GM18873 (cell line): Measurements from ENCODE around the gene MED27.

Experiments
- ATAC-seq: cut with Tn5 transposase; IDR thresholded peaks from one replicate; pipeline ENCODE4 v1.9.1; 2021; ENCODE audit warnings: mild to moderate bottlenecking, moderate library complexity, moderate number of reproducible peaks; ENCODE audit not compliant: unreplicated experiment, low FRiP score

The MED27 gene

DNA sequence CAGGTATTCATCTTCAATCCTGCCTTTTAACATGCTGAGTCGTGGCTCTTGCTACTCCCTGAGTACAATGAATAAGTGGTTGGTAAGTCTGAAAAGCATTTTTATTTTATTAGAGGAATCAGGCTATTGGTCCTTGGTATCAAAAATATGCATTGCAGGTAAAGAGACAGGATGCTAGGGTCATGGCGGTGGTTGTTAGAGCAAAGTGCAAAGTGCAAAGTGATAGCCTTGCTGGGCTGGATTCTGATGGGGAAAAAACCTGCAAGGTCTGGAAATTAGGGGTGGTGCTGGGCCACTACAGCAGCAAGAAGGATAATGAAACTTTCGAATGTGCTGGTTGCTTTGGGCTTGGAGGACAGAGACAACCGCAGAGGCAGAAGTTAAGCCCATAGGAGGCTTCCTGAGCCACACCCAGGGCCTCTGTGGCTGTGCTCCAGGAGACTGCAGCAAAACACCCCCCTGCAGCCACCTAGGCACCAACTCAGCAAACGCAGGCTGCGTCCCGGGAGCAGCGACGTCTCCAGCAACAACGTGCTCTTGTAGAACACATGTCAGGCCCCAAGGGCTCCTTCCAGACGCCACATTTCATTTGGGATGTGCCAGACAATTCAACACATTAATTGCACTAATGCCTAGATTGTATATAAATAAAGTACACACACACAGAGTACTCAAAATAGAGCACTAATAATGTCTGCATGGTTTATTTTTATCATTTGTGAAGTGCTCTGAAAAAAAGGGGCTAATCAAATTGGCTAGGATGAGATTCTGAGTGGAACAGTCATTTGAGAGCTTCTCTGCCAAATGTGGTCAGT, 190.0 kb downstream of the MED27 start:
- no peak for ATAC-seq

DNA sequence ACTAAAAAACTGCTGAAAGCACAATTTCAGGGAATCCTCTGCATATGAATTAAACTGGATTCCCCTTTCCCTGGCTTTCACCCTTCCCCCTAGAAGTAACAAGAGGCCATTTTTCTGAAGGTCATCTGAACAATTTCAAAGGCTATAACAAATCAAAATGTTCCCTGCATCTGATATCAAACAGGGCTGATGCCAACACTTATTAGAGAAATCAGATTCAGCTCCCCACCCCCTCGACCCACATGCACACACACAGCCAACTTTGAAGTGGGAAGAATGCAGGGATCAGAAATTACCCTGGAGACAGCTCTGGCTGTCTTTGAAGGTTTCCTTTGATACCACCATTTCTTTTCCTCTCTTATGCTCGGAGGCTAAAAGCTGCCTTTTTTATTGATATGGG, 190.7 kb downstream of the MED27 start:
- no peak for ATAC-seq

DNA sequence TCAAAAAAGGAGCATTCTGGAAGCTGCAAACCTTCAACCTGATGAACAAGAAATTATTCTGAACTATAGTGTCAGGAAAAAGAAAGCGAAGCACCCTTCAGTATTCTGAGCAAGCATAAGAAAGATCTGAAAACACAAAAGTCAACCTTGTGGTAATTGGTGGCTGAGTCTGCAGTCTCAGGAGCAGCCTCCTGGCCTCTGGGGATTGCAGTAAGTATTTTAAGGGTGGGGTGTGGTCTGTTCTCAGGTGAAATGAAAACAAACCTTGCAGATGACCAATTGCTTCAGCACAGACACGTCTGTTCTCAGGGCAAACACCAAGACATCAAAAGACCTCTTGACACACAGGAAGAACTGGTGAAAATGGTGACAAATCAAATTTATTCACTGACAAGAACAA, 192.0 kb downstream of the MED27 start:
- no peak for ATAC-seq

DNA sequence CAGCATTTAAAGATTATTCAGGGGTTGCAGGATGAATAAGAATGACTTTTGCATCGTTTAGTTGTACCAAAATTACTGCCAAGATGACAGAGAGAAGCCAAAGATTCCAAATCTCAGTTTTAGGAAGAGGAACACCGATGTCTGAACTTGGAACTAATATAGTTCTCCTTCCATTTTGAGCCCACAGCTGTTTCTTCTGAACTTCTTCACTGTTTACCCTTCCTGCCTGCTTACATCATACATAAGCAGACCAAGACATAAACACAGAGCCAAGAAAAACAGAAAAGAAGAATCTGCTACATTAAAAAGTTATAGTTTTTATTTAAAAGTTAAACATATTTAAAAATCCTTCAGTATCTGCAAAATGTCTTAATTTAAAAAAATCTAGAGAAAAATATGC, 192.8 kb downstream of the MED27 start:
- no peak for ATAC-seq

DNA sequence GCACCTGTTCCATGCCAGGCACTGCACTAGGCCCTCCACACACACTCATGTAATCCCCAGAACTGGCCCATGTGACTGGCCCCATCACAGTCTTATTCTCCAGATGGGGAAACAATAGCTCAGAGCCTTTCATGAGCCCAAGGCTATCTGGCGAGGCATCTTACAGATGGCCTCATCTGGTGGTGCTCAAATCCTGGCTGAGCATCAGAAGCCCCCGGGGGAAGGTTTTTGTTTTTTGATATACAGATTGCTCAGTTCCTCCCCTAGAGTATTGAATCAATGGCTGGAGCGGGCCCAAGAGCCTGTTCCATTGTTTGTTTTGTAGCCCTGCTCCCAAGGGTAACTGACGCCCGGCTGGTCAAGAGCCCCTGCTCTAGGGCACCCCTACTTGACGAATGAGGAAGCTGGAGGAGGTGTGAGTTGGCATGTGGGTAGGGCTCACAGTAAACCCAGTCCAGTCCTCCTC, 194.5 kb downstream of the MED27 start:
- no peak for ATAC-seq

DNA sequence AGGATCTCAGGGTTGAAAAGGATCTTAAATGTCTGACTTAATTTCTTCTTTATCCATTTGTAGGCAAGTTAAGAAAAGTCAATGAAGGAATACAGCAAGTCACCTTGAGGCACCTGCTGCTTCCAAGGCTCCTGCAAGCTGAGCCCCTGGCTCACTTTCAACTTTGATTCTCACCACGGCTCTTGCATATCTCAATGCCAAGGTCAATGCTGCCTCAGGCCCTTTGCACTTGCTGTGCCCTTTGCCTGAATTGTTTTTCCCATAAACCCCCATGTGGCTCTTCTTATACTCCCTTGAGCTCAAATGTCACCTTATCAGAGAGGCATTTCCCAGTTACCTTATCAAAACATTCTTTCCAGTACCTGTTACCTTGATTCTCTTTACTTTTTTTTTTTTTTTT, 195.4 kb downstream of the MED27 start:
- no peak for ATAC-seq

DNA sequence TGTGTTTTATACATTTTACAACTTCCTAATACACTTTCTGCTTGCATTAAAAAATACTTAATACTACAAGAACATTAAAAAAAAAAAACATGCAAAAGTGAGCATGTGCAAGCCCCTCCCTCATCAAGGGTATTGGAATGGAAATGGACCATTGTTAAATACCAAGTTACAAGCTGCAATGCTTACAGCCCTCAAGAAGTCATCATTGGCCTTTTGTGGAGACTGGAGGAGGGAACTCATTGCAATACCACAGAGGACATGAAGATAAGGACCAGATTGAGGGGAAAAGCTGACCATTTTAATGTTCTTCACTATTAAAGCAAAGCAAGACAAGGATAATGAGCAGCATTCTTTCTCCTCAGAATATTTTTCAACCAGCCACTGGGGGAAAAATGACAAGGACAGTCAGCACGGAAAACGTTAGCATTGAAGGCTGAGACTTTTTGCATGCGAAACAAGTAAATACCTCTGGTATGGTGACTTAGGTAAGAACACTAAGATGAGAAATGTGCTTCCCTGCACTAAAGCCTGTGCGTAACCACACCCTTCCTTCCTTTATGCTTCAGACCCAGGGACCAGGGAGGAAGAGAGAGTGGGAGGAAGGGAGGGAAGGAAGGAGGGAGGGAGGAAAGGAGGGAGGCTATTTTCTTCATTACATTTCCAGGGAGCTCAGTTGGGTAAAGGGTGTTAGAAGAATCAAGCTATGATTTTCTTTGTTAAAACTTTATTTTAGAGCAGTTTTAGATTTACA, 198.7 kb downstream of the MED27 start:
- ATAC-seq, result no peak

DNA sequence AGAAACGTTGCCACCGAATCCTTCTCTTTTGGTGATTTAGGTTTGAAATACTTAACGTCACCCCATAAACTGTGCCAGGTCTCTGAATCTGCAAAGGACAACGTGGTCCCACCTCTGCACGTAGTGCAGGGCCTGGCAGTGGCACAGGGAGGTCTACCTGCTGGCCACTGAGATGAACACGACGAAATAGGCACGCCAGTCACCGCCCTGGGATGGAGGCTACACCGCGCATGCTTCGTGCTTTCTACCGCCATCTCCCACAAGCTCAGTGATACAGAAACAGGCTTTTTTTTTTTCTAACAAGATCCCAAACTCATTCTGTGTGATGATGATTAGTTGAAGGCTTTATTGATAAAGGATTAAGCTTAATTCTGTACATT, 199.8 kb downstream of the MED27 start:
- no peak for ATAC-seq

DNA sequence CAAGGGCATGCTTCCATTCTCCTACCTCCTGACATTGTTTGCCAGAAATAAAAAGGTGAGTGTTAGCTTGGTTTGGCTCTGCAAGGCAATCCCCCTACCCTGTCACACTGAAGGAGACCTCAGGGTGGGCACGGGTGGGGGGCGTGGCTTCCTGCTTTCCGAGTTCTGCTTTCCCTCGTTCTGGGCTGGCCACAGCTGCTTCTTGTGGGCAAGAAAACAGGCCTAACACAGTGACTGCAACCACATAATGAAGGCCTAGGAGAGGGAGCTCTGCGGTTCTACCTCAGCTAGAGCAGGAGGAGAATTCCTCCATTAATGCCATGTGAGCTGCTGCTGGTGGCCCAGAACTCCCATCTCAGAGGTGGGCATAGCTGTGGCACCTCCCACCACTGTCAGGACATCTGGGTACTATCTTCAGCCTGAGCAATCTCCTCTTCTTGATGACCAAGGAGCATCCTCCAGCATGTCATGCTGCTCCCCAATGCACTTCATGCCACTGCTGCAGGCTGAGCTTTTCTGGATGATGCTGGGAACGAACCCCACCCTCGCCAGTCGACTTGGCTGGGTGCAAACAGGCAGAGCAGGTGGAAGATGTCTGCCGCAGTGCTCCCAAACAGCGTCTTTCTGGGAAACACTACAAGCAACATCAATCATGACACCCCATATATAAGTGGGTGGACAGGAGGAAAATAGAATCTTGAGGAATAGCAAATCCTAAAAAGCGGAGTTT, 200.3 kb downstream of the MED27 start:
- ATAC-seq, result no peak

DNA sequence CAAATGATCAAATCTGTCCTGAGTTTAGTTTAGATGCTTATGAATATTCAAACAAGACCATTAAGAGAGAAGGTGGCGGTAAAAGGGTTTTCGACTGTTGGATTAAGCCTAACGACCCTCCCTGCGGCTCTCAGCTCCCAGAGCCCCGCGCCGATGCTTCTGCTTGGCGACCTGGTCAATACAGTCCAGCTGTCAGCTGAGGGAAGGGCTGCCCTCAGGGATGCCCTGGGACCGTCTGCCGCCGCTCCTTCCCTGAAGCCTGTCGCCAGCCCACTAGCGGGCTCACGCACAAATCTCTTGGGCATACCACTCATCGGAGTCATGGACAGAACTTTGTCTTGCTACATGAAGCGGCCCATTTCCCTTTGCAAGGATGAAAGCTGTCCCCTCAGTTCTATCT, 203.2 kb downstream of the MED27 start:
- ATAC-seq, result no peak

DNA sequence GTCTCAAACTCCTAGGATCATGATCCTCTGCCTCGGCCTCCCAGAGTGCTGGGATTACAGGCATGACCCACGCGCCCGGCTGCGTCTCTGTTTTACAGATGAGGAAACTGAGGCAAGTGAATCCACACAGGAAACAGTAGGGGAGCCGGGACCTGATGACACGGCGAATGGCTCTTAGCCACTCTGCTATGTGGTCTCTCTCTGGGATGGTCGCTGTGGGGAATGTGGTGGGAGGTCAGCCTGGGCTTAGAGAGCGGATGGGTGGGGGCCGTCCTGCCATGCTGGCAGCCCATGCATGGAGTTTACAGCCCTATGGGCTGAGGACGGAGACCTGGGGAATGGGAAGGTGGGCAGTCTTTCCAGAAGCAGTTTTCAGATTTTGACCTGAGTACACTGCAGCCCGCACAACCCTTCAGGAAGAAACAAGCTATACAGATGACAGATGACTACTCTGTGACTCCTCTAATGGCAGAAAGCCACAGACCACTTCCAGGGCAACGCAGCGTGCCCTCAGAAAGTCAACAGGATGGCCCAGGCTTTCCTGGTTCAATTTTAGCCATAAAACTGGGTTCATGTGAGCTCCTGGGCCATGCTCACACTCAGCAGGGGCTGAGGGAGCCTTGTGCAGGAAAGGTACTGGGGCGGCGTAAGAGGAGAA, 203.7 kb downstream of the MED27 start:
- no peak for ATAC-seq

DNA sequence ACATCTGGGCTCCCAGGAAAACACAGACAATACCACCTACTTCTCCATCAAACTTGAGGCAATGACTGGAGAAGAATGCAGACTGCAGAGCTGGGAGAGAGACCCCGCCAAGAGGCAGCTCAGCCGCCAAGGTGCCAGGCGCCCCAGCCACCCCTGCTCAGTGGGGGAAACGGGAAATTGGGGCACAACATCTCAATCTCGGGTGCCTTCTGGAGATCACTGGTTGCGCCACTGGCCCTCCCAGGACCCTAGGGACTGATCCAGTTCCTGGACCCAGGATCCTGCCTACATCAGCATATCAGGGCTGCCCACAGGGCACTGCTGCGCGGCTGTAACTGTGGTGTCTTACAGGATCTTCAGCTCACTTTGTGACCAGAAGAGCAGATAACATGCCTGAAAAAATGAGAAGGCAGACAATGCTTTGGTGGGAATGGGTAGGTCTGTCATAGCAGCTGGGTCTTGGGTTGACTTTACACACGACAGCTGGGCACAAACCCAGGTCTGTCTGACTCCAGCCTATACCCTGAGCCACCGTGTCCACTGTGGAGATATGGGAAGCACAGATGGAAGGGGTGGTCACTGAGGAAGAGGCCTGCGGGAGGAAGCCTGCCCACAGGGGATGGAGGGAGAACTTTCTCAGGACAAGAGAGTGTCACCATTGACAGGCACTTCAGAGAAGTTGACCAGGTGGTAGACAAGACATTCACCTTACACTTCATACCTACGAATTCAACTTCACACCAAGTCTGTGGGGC, 204.6 kb downstream of the MED27 start:
- ATAC-seq, result no peak

DNA sequence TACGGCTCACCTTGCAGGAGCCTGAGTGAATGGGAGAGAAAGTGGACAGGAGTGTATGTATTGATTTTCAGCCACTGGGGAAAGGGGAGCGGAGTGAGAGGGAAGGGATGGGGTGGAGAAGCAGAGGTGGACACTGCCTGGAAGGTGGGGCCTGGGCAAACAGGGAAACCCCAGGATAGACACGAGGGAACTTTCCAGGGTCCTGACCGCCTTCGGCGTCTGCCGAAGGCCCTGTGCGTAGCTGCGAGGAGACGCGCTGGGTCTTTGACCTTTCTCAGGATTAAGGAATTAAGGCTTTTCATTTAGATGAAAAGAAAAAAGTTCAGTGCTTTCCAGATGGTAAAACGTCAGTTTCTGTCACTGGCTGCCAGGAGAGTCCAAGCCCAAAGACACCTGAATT, 205.2 kb downstream of the MED27 start:
- no peak for ATAC-seq

DNA sequence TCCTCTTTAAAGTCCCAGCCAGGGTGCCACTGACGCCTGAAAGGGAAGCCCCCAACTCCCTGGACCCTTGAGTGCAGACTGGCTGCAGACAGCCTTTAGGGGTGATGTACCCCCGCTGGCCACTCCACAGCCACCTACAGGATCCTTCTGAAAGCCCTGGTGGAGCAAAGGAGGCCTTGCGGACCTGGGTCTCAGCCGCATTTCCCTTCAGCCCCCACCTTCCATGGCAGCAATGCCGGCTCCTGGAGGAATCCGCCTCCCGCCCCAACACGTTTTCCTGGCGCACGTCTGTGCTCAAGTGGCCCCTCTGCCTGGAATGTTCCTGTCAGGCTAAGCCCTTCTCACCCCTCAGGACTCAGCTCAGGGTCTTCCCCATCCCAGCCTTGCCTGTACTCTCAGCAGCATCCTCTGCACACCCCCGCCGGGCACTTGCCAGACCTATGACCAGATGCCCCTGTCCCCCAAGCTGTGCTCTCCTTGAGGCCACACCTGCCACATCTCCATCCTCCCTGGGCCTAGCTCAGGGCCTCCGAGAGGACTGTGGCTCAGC, 205.7 kb downstream of the MED27 start:
- ATAC-seq, result no peak

DNA sequence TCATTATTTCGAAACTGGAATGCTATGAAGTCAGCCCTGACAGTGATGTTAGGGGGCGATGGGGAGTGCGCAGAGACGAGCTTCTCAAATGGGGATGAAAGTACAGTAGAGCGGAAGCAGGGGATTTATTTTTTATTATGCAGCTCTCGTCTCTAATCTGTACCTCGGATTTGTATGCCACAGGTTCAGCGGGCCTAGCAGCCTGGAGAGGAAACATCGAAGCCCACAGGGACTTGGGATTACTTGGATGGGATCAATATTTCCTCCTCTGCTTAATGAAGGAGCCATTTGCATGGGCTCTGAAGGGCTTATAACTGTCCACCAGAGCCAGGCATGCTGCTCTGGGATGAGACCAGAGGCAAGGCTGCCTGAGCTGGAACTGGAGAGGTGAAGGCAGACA, 206.3 kb downstream of the MED27 start:
- ATAC-seq, result no peak

DNA sequence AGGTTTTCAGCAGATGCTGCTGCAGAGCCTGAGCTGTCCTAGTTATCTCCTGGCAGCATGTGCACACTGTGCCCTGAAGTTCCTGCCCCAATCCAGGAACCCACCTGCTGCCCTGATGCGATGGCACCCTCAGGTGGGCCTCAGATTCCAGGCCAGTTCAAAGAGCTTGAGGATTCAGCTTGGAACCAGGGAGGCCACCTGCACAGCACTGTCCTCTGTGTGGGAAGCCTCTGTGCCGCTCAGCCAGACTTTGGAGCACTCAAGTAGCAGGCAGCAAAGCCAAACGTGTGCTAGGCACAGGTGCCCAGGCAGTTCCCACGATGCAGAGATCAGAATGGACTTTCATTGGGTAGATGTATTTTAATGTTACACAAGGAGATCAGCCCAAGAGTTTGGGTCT, 207.0 kb downstream of the MED27 start:
- ATAC-seq, result no peak

DNA sequence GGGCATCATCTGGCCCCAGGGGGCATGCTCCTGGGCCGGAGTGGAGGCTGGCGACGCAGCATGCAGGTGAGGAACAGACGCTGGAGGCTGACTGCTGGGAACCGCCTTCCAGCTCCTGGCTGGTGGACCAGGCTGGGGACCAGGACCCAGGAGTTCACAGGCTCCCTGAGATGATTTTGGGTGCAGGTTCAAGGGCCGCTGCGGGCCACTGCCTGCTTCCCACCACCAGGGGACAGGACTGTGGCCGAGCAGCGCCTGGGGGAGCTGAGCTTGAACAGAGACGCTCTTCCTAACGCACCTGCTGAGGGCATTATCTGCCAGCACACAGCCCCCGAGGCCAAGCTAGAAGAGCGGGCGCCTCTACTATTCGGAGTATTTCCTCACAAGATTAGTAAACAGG, 207.7 kb downstream of the MED27 start:
- ATAC-seq, result no peak

DNA sequence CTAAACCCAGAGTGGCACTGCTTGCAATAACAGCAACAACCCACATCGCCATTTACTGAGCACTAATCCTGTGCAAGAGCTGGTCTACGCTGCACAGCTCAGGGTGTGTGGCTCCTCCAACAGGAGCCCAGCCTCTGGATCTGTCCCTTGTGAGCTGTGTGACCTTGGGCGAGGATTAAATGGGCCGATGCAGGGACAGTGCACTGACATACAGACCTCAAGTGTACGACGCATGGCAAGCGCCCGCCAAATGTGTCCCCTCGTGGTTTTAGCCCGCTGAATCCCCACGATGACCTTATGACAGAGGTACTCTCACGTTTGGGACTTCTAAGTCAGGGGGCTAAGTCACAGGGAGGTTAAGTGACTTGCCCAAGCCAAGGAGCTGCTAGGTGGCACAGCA, 209.5 kb downstream of the MED27 start:
- no peak for ATAC-seq

DNA sequence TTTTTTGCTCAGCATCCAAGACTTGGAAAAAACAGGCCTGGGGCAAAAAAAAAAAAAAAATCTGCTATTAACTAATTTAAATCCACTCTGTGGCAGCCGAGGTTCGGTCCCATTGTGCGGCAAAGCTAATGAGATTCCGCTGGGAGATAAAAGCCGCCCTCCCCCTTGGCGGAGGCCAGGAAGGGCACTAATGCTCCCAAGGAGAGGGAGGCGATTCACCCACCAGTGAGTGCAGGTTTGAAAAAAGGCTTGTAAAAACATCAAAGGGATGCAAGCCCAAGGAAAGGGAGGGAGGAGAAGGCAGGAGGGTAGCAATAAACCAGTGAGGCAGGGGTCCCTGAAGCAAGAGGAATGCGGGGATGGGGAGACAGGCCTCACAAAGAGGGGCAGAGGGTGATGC, 210.3 kb downstream of the MED27 start:
- ATAC-seq, result no peak

DNA sequence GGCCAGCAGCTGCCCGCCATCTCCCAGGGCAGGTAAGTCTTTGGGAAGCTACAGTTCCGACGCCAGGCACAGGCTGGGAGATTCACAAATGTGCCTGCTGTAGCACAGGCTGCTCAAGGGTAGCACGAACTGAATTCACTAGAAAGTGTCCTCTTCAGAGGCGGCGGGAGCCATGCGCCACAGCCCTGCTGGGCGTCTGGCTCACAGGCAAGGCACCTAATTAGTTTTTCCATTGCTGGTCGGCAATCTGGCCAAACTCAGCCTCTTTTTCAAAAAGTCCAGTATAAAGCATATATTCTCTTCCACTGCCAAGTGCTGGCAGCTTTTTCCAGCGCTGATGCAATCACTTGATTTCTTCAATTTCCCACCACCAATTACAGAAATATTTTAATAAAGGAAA, 210.9 kb downstream of the MED27 start:
- no peak for ATAC-seq
